Ishikawa (cell line): ENCODE results near the gene SLC25A41.

Experiments used
- CREB1 ChIP-seq: IDR thresholded peaks from 2 replicates; pipeline ENCODE4 v1.6.1; 2012; ENCODE audit warnings: low read depth
- EP300 ChIP-seq: IDR thresholded peaks from 2 replicates; pipeline ENCODE4 v1.6.1; 2012; ENCODE audit warnings: borderline replicate concordance
- FOXM1 ChIP-seq: IDR thresholded peaks from 2 replicates; pipeline ENCODE4 v1.6.1; 2012; ENCODE audit warnings: low read depth, borderline replicate concordance
- RAD21 ChIP-seq: IDR thresholded peaks from 2 replicates; pipeline ENCODE4 v1.6.1; 2012; ENCODE audit warnings: low read depth
- YY1 ChIP-seq: IDR thresholded peaks from 2 replicates; pipeline ENCODE4 v1.6.1; 2012; ENCODE audit warnings: low read depth
- TF ChIP-seq, protein P1 (sequence below): IDR thresholded peaks from 2 replicates; pipeline ENCODE4 v1.6.1; 2012
- TF ChIP-seq, protein P2 (sequence below): IDR thresholded peaks from 2 replicates; pipeline ENCODE4 v1.6.1; 2012; ENCODE audit warnings: low read depth, mild to moderate bottlenecking

DNA sequence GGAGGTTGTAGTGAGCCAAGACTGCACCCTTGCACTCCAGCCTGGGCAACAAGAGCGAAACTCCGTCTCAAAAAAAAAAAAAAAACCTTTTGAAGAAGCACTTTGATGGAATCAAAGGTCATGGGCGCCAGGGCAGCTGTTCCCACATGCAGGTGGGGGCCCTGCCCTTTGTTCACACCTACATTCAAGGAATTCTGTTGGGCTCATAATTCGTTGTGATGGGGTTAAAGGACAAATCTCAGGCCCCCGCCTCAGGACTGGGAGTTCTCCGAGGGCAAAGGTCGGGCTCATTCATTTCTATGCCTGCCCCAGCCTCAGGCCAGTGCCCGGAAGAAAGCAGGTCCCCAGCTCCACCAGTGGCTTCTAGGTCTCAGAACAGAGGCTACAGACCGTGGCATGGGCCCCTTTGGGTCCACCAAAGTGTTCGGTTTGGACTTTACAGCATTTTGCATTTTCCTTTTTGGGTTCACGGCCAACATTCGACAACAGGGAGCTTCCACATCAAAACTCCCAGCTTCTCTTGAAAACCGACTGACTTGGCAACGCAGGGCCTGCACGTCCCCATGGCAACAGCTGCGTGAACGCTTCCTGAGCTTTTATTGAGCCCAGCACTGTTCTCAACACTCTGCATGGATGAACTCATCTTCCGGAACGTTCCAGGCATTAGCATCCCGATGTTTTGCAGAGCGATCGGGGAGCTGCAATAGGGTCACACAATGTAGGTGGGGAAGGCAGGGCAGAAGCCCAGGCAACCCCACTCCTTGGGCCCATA, 30.5 kb downstream of the SLC25A41 start:
- TF ChIP-seq FOXM1 (no peak), YY1 (no peak), EP300 (no peak), RAD21 (no peak), CREB1 (no peak)
- TF ChIP-seq, protein P1, sequence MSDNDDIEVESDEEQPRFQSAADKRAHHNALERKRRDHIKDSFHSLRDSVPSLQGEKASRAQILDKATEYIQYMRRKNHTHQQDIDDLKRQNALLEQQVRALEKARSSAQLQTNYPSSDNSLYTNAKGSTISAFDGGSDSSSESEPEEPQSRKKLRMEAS, result no peak
- TF ChIP-seq, protein P2, sequence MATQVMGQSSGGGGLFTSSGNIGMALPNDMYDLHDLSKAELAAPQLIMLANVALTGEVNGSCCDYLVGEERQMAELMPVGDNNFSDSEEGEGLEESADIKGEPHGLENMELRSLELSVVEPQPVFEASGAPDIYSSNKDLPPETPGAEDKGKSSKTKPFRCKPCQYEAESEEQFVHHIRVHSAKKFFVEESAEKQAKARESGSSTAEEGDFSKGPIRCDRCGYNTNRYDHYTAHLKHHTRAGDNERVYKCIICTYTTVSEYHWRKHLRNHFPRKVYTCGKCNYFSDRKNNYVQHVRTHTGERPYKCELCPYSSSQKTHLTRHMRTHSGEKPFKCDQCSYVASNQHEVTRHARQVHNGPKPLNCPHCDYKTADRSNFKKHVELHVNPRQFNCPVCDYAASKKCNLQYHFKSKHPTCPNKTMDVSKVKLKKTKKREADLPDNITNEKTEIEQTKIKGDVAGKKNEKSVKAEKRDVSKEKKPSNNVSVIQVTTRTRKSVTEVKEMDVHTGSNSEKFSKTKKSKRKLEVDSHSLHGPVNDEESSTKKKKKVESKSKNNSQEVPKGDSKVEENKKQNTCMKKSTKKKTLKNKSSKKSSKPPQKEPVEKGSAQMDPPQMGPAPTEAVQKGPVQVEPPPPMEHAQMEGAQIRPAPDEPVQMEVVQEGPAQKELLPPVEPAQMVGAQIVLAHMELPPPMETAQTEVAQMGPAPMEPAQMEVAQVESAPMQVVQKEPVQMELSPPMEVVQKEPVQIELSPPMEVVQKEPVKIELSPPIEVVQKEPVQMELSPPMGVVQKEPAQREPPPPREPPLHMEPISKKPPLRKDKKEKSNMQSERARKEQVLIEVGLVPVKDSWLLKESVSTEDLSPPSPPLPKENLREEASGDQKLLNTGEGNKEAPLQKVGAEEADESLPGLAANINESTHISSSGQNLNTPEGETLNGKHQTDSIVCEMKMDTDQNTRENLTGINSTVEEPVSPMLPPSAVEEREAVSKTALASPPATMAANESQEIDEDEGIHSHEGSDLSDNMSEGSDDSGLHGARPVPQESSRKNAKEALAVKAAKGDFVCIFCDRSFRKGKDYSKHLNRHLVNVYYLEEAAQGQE, result no peak
